Thyroid gland (tissue), 4 donors: ENCODE measurements around the gene EDRF1. TPM values are rescaled to one million over a fixed set of nuclear protein-coding genes. Genes with fewer than 3 reads are reported as not detected.

Source experiments
- DNase-seq, 2 donors: peaks; one replicate each; pipeline ENCODE4 v3.0.0-alpha.2; 2019
- H3K27ac ChIP-seq, 3 donors: fragments of 200-600 bp; sonication (generic); 1 replicate in 2 of 3; 2 replicates in 1 of 3; pipeline ENCODE4 v1.5.1; 2016 to 2019; ENCODE audit warnings: mild to moderate bottlenecking in 1 of 3, moderate library complexity in 1 of 3
- H3K27me3 ChIP-seq: fragments of 200-600 bp; sonication (generic); one replicate; pipeline ENCODE4 v1.5.1; 2019
- H3K36me3 ChIP-seq, 2 donors: fragments of 200-600 bp; sonication (generic); one replicate each; pipeline ENCODE4 v1.5.1; 2016 to 2019
- H3K4me1 ChIP-seq, 2 donors: fragments of 200-600 bp; sonication (generic); one replicate each; pipeline ENCODE4 v1.5.1; 2017 to 2019
- H3K4me3 ChIP-seq, 3 donors: fragments of 200-600 bp; sonication (generic); replicated peaks in 1 of 3; 1 replicate in 2 of 3; 2 replicates in 1 of 3; pipeline ENCODE4 v1.5.1; 2016; ENCODE audit warnings: mild to moderate bottlenecking in 1 of 3
- H3K9me3 ChIP-seq: fragments of 200-600 bp; sonication (generic); one replicate; pipeline ENCODE4 v1.5.1; 2017
- POLR2A ChIP-seq, 2 donors: fragments of 450-650 bp; IDR thresholded peaks; one replicate each; pipeline ENCODE4 v1.6.1; 2017; ENCODE audit warnings: antibody characterized with exemption in 2 of 2, mild to moderate bottlenecking in 2 of 2, moderate library complexity in 1 of 2
- WGBS, 2 donors: methylation state at CpG; one replicate each; pipeline ENCODE4 v1.1.5; 2017; 5-methylcytosine and 5-hydroxymethylcytosine counted together
- intact Hi-C: fragments of 100-400 bp; cut with DNase I; formaldehyde crosslinking; loops from one replicate; pipeline ENCODE4 v1.15.1; 2023
- total RNA-seq, 4 donors: library from RNA; depleted of rRNA; stranded (reverse); fragments of >200 nt; gene quantifications; one replicate each; pipeline ENCODE4 v1.2.3, GENCODE V29; 2016
- TF ChIP-seq, protein P1 (sequence below), 6 experiments: fragments of 200-600 bp in 3 of 6; fragments of 450-650 bp in 3 of 6; sonication (generic) in 3 of 6; IDR thresholded peaks; one replicate each; pipeline ENCODE4 v1.5.1; 2016 to 2019; ENCODE audit warnings: antibody characterized with exemption in 6 of 6, mild to moderate bottlenecking in 2 of 6, inconsistent platforms in 1 of 6, moderate library complexity in 1 of 6

EDRF1 gene
- total RNA-seq, 4 donors from 2014 or later, result 23.2 to 35.5 (median 30.9) TPM

DNA sequence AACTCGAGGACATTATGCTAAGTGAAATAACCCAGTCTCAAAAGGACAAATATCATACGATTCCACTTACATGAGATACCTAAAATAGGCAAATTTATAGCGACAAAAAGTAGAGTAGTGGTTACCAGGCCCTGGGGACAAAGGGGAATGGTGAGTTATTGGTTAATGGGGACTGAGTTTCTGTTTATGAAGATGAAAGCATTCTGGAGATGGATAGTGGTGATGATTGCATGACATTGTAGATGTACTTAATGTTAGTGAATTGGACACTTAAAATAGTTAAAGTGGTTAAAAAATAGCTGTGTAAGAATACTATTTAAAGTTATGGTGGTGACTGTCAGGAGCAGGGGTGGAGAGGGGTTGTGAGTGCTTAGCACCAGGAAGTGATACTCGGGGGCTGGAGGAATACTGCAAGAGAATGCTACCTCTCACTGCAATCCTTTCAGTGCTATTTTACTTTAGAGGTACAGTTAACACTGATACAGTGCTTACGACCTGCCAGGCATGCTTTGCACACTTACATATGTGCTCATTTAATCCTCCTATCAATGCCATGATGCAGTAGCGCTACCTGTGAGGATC lies 19.9 kb upstream of the EDRF1 start:
- H3K4me3 ChIP-seq, result no peak overlapping the region
- intact Hi-C loops, result no loop called here
- H3K27ac ChIP-seq, result no peak overlapping the region
- H3K36me3 ChIP-seq, result no peaks in the 10 kb centered on the region
- no peak for TF ChIP-seq POLR2A (IDR thresholded peaks at IDR 0.05)
- TF ChIP-seq, protein P1, sequence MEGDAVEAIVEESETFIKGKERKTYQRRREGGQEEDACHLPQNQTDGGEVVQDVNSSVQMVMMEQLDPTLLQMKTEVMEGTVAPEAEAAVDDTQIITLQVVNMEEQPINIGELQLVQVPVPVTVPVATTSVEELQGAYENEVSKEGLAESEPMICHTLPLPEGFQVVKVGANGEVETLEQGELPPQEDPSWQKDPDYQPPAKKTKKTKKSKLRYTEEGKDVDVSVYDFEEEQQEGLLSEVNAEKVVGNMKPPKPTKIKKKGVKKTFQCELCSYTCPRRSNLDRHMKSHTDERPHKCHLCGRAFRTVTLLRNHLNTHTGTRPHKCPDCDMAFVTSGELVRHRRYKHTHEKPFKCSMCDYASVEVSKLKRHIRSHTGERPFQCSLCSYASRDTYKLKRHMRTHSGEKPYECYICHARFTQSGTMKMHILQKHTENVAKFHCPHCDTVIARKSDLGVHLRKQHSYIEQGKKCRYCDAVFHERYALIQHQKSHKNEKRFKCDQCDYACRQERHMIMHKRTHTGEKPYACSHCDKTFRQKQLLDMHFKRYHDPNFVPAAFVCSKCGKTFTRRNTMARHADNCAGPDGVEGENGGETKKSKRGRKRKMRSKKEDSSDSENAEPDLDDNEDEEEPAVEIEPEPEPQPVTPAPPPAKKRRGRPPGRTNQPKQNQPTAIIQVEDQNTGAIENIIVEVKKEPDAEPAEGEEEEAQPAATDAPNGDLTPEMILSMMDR (IDR thresholded peaks at IDR 0.05), result no peak
- no peak for DNase-seq
- no peaks in the 10 kb centered on the region for H3K4me1 ChIP-seq
- no peaks in the 10 kb centered on the region for H3K27me3 ChIP-seq
- no peaks in the 10 kb centered on the region for H3K9me3 ChIP-seq
- WGBS, 2 donors, result 87 to 89% methylated on average over 6 of the region's 6 CpGs

DNA sequence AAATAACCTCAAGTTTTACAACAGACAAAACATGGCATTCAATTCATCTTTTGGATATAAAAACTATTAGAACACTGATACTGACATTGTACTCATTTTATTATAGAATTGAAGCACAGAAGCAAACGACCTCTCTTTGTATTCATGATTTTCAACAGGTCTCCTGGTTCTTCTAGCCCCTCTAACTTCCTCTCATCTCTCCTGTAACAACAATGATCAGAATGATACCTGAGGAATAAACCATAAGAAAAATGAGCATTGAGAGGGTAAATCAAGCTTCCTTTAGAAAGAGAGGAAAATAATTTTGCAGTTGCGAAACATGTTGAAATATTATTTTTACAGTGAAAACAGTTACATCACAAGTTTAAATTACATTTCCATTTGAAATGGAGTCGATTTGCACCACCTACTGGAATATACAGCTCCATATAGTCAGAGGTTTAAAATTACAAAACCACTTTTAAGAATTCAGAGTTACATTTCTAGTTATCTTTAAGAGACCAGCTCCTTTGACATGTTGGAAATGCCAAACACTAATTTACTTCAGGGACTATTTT lies 19.1 kb upstream of the EDRF1 start:
- Histone ChIP-seq H3K4me3 (no peak overlapping the region), H3K9me3 (no peaks in the 10 kb centered on the region), H3K4me1 (no peaks in the 10 kb centered on the region), H3K27me3 (no peaks in the 10 kb centered on the region), H3K36me3 (no peaks in the 10 kb centered on the region), H3K27ac (no peak overlapping the region)
- TF ChIP-seq POLR2A (IDR thresholded peaks at IDR 0.05), result no peak
- TF ChIP-seq, protein P1 (IDR thresholded peaks at IDR 0.05), result no peak
- intact Hi-C loops, result no loop called here
- WGBS, 2 donors, result 47 to 52% methylated on average over 3 of the region's 3 CpGs
- no peak for DNase-seq

DNA sequence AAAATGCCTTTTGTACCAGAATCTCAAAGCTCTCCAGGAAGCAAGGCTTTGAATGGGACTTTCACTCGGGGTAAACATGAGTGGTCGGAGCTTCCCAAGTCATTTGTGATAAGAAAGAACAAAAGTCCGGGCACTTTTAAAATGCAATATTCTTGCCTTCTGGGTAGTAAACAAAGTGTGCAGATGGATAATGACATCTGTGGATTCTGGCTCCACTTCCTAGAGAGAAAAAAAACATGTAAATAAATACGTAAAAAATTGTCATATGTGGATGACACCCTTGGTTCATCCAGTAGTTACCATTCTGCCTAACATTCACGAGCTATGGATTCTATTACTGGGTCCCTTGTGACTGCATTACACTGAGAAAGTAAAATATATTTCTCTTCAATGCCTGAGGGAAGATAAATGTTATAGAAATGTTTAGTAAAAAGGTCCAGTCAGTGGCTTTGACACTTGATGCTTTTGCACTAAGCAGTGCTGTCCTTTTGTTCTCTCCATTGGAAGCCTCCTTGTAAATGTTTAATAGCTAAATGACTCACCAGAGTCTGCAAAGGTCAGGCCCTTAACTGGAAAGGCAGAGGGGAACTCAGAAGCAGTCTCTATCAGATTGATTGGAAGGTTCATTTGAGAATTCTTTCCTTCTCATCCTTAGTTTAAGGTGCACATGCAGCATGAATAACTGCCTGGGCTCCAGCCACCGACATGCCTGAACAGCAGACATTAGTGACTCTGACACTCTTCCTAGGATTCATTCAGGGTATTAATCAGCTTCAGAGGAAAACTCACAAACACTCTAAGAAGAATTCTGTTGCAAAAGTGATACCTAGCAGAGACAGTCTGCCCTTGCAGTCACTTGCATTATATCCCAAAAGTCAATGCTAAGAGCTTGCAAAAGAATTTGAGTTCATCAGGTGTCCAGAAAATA lies 11.7 kb upstream of the EDRF1 start:
- H3K27me3 ChIP-seq, result no peaks in the 10 kb centered on the region
- no peak for DNase-seq
- H3K4me1 ChIP-seq, result no peaks in the 10 kb centered on the region
- no peaks in the 10 kb centered on the region for H3K36me3 ChIP-seq
- intact Hi-C loops, result no loop called here
- H3K27ac ChIP-seq, result no peak overlapping the region
- no peak for TF ChIP-seq POLR2A (IDR thresholded peaks at IDR 0.05)
- TF ChIP-seq, protein P1 (IDR thresholded peaks at IDR 0.05), result no peak
- no peak overlapping the region for H3K4me3 ChIP-seq
- H3K9me3 ChIP-seq, result no peaks in the 10 kb centered on the region
- WGBS, 2 donors, result 80 to 82% methylated on average over 6 of the region's 6 CpGs

DNA sequence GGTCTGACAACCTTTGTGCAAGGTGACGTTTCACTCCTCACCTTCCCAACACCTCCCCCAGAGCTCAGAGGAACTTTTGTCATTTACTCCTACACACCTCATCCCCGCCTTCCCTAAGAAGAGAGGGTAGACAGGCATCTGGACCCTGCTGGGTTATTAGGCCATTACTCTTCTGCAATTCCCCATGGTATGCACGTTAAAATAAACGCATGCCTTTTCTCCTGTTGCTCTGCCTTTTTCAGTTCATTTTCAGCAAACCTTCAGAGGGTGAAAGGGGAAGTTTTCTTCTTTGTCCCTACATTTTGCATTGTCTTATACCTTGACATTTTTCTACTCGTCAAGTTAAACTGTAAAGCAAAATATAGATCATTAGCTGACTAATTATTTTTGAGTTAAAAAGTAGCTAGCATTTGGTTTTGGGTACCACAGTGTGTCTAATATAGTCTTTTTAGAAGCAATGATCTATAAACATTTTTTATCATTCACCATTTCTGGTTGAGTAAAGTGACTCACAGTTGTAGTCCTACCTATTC lies 10.5 kb upstream of the EDRF1 start:
- H3K4me1 ChIP-seq, result no peaks in the 10 kb centered on the region
- intact Hi-C loops, result no loop called here
- H3K27ac ChIP-seq, result no peak overlapping the region
- TF ChIP-seq, protein P1 (IDR thresholded peaks at IDR 0.05), result no peak
- TF ChIP-seq POLR2A (IDR thresholded peaks at IDR 0.05), result no peak
- 73% methylated on average over 5 of the region's 5 CpGs for WGBS, 2 donors
- no peaks in the 10 kb centered on the region for H3K27me3 ChIP-seq
- no peaks in the 10 kb centered on the region for H3K36me3 ChIP-seq
- DNase-seq, result no peak
- H3K4me3 ChIP-seq, result no peak overlapping the region
- no peaks in the 10 kb centered on the region for H3K9me3 ChIP-seq
